Ishikawa (cell line): Measurements from ENCODE around the gene DCC.

Experiments
- CEBPB ChIP-seq: IDR thresholded peaks from 2 replicates; pipeline ENCODE4 v1.6.1; 2012
- EGR1 ChIP-seq: IDR thresholded peaks from 2 replicates; pipeline ENCODE4 v1.6.1; 2012
- EP300 ChIP-seq: IDR thresholded peaks from 2 replicates; pipeline ENCODE4 v1.6.1; 2012; ENCODE audit warnings: borderline replicate concordance
- RAD21 ChIP-seq: IDR thresholded peaks from 2 replicates; pipeline ENCODE4 v1.6.1; 2012; ENCODE audit warnings: low read depth
- TAF1 ChIP-seq: IDR thresholded peaks from 2 replicates; pipeline ENCODE4 v1.6.1; 2012; ENCODE audit warnings: low read depth, mild to moderate bottlenecking
- YY1 ChIP-seq: IDR thresholded peaks from 2 replicates; pipeline ENCODE4 v1.6.1; 2012; ENCODE audit warnings: low read depth
- ZBTB7A ChIP-seq: IDR thresholded peaks from 2 replicates; pipeline ENCODE4 v1.6.1; 2012; ENCODE audit warnings: low read depth
- TF ChIP-seq, protein P1 (sequence below): IDR thresholded peaks from 2 replicates; pipeline ENCODE4 v1.6.1; 2012
- TF ChIP-seq, protein P2 (sequence below): IDR thresholded peaks from 2 replicates; pipeline ENCODE4 v1.6.1; 2012; ENCODE audit warnings: low read depth, mild to moderate bottlenecking

DNA sequence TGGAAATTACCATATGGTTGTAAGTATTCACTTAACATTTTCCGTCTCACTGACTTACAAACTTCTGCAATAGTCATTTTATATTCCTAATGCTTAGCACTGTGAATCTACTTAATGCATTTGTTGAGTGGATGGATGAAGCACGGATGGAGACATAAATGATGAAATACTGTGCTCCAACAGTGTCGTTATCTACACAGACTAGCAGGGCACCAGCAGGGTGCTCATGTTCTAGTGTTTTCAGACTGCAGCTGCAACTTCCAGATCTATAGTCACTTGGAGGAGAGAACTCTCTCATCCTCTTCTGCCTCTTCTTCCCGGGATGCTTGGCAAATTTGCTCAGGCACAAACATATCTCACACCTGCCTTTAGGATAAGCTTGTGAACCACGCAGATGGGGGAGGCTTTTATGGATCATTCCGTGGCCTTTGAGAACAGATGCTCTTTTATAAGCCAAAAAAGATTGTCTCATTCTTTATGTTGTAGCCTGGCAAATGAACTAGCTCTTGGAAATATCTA is 1086.7 kb downstream of the DCC start:
- TF ChIP-seq YY1 (no peak), EP300 (no peak), TAF1 (no peak), RAD21 (no peak), ZBTB7A (no peak), CEBPB (no peak), EGR1 (no peak)
- TF ChIP-seq, protein P1, sequence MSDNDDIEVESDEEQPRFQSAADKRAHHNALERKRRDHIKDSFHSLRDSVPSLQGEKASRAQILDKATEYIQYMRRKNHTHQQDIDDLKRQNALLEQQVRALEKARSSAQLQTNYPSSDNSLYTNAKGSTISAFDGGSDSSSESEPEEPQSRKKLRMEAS: no peak
- TF ChIP-seq, protein P2, sequence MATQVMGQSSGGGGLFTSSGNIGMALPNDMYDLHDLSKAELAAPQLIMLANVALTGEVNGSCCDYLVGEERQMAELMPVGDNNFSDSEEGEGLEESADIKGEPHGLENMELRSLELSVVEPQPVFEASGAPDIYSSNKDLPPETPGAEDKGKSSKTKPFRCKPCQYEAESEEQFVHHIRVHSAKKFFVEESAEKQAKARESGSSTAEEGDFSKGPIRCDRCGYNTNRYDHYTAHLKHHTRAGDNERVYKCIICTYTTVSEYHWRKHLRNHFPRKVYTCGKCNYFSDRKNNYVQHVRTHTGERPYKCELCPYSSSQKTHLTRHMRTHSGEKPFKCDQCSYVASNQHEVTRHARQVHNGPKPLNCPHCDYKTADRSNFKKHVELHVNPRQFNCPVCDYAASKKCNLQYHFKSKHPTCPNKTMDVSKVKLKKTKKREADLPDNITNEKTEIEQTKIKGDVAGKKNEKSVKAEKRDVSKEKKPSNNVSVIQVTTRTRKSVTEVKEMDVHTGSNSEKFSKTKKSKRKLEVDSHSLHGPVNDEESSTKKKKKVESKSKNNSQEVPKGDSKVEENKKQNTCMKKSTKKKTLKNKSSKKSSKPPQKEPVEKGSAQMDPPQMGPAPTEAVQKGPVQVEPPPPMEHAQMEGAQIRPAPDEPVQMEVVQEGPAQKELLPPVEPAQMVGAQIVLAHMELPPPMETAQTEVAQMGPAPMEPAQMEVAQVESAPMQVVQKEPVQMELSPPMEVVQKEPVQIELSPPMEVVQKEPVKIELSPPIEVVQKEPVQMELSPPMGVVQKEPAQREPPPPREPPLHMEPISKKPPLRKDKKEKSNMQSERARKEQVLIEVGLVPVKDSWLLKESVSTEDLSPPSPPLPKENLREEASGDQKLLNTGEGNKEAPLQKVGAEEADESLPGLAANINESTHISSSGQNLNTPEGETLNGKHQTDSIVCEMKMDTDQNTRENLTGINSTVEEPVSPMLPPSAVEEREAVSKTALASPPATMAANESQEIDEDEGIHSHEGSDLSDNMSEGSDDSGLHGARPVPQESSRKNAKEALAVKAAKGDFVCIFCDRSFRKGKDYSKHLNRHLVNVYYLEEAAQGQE: no peak
